Keratinocyte (primary cell): ENCODE results near the gene ATP6V1E1.

Experiments used
- CTCF ChIP-seq, 3 experiments: IDR thresholded peaks in 1 of 3; conservative IDR thresholded peaks in 1 of 3; optimal IDR thresholded peaks in 1 of 3; 2 replicates in 2 of 3; 3 replicates in 1 of 3; pipeline versions ENCODE3 to v1.5.1; 2011; ENCODE audit warnings: low read length in 3 of 3, mild to moderate bottlenecking in 3 of 3, moderate library complexity in 2 of 3, control low read depth in 1 of 3, inconsistent platforms in 1 of 3; ENCODE audit not compliant: insufficient read depth in 2 of 3; ENCODE audit errors: extremely low read depth in 1 of 3
- EZH2 ChIP-seq: IDR thresholded peaks from one replicate; pipeline ENCODE4 v1.6.1; 2012; ENCODE audit warnings: inconsistent platforms, mild to moderate bottlenecking, low read length, moderate library complexity

GRCh38 chr22:17627961-17628405 is 566 bp downstream of the ATP6V1E1 start:
- no peak for TF ChIP-seq CTCF (optimal IDR thresholded peaks at IDR 0.05 in 1 of 3, IDR thresholded peaks at IDR 0.05 in 1 of 3, conservative IDR thresholded peaks at IDR 0.05 in 1 of 3; ENCODE audit: extremely low read depth in 1 of 3, insufficient read depth in 2 of 3, low read length in 3 of 3)
- TF ChIP-seq EZH2, result no peak
